ENCODE measurements around the gene AKT2. TPM values are rescaled to one million over a fixed set of nuclear protein-coding genes. Genes with fewer than 3 reads are reported as not detected.

The AKT2 gene
- polyA plus RNA-seq, 1 donor from 2014 or later, result 131 TPM

DNA sequence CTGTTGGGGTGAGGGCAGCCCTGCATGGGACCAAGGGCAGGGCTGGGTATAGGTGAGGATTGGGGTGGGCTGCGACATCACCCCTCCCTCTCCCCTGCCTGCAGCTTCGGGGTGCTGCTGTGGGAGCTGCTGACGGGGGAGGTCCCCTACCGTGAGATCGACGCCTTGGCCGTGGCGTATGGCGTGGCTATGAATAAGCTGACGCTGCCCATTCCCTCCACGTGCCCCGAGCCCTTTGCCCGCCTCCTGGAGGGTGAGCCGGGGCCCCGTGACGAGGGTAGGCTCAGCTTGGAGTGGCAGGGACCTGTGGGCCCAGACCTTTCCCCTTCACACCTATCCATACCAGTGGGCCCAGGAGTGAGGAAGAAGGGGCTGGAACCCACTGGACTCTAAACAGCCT lies 80.8 kb downstream of the AKT2 start:
- Histone ChIP-seq H4K20me1 (ENCODE audit: insufficient read depth) (no peaks in the 10 kb centered on the region), H3K4me2 (ENCODE audit: low read length) (no peak overlapping the region), H3K79me2 (replicated peaks; ENCODE audit: insufficient read depth, low read length) (no peaks in the 10 kb centered on the region), H2AFZ (ENCODE audit: low read depth, low read length) (no peak overlapping the region), H3F3A (ENCODE audit: insufficient read depth, low read length, poor library complexity, severe bottlenecking) (no peaks in the 10 kb centered on the region), H3K4me3 (ENCODE audit: low read length) (no peak overlapping the region), H3K9me3 (ENCODE audit: low read length) (no peaks in the 10 kb centered on the region), H3K27ac (ENCODE audit: low read length) (no peak overlapping the region), H3K9me2 (ENCODE audit: insufficient read depth, low read length) (no peaks in the 10 kb centered on the region), H3K27me3 (ENCODE audit: insufficient read depth, low read depth, low read length) (no peaks in the 10 kb centered on the region), H3K9ac (ENCODE audit: low read length) (no peak overlapping the region), H3K36me3 (ENCODE audit: insufficient read depth, low read length) (no peaks in the 10 kb centered on the region)
- no peak for TF ChIP-seq SMC3 (conservative IDR thresholded peaks at IDR 0.05; ENCODE audit: poor library complexity)
- TF ChIP-seq EZH2 (IDR thresholded peaks at IDR 0.05; ENCODE audit: borderline replicate concordance, insufficient read depth, low read length, poor library complexity, severe bottlenecking), result no peak
- TF ChIP-seq EP300 (conservative IDR thresholded peaks at IDR 0.05; ENCODE audit: poor library complexity, severe bottlenecking), result no peak
- TF ChIP-seq TAF1 (IDR thresholded peaks at IDR 0.05; ENCODE audit: low read depth), result no peak
- TF ChIP-seq MXI1 (conservative IDR thresholded peaks at IDR 0.05; ENCODE audit: poor library complexity, severe bottlenecking), result no peak
- TF ChIP-seq, protein P1, sequence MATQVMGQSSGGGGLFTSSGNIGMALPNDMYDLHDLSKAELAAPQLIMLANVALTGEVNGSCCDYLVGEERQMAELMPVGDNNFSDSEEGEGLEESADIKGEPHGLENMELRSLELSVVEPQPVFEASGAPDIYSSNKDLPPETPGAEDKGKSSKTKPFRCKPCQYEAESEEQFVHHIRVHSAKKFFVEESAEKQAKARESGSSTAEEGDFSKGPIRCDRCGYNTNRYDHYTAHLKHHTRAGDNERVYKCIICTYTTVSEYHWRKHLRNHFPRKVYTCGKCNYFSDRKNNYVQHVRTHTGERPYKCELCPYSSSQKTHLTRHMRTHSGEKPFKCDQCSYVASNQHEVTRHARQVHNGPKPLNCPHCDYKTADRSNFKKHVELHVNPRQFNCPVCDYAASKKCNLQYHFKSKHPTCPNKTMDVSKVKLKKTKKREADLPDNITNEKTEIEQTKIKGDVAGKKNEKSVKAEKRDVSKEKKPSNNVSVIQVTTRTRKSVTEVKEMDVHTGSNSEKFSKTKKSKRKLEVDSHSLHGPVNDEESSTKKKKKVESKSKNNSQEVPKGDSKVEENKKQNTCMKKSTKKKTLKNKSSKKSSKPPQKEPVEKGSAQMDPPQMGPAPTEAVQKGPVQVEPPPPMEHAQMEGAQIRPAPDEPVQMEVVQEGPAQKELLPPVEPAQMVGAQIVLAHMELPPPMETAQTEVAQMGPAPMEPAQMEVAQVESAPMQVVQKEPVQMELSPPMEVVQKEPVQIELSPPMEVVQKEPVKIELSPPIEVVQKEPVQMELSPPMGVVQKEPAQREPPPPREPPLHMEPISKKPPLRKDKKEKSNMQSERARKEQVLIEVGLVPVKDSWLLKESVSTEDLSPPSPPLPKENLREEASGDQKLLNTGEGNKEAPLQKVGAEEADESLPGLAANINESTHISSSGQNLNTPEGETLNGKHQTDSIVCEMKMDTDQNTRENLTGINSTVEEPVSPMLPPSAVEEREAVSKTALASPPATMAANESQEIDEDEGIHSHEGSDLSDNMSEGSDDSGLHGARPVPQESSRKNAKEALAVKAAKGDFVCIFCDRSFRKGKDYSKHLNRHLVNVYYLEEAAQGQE (IDR thresholded peaks at IDR 0.05; ENCODE audit: borderline replicate concordance), result no peak
- no peak for TF ChIP-seq POLR2AphosphoS5 (IDR thresholded peaks at IDR 0.05)
- TF ChIP-seq, protein P2, sequence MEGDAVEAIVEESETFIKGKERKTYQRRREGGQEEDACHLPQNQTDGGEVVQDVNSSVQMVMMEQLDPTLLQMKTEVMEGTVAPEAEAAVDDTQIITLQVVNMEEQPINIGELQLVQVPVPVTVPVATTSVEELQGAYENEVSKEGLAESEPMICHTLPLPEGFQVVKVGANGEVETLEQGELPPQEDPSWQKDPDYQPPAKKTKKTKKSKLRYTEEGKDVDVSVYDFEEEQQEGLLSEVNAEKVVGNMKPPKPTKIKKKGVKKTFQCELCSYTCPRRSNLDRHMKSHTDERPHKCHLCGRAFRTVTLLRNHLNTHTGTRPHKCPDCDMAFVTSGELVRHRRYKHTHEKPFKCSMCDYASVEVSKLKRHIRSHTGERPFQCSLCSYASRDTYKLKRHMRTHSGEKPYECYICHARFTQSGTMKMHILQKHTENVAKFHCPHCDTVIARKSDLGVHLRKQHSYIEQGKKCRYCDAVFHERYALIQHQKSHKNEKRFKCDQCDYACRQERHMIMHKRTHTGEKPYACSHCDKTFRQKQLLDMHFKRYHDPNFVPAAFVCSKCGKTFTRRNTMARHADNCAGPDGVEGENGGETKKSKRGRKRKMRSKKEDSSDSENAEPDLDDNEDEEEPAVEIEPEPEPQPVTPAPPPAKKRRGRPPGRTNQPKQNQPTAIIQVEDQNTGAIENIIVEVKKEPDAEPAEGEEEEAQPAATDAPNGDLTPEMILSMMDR (IDR thresholded peaks at IDR 0.05; ENCODE audit: poor library complexity, severe bottlenecking), result no peak
- no peak for TF ChIP-seq RAD21 (conservative IDR thresholded peaks at IDR 0.05)

DNA sequence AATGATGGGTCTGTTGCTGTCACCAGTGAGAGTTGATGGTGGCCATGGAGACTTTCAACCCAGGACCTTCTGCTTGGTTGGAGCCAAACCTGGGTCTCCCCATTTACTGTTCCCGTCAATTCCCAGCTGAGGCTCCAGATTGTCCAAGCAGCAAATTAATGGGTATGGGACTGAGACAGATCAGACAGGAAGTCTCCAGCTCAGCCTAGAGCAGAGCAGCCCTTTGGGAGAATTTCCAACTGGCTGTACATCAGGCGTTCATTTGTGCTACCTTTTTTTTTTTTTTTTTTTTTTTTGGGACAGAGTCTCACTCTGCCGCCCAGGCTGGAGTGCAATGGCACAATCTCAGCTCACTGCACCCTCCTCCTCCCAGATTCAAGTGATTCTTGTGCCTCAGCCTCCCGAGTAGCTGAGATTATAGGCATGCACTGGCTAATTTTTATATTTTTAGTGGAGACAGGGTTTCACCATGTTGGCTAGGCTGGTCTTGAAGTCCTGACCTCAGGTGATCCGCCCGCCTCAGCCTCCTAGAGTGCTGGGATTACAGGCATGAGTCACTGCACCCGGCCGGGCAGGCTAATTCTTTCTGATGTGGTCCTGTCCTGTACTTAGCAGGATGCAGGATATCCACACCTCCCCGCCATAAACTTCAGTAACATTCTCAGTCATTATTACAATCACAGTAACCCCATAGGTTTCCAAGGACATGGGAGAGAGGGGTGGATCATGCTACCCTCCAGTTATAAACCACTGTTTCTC lies 84.6 kb downstream of the AKT2 start:
- no peaks in the 10 kb centered on the region for H3K79me2 ChIP-seq (replicated peaks; ENCODE audit: insufficient read depth, low read length)
- H3K9ac ChIP-seq (ENCODE audit: low read length), result no peak overlapping the region
- H3K9me3 ChIP-seq (ENCODE audit: low read length), result no peaks in the 10 kb centered on the region
- no peak for TF ChIP-seq EP300 (conservative IDR thresholded peaks at IDR 0.05; ENCODE audit: poor library complexity, severe bottlenecking)
- TF ChIP-seq, protein P2 (IDR thresholded peaks at IDR 0.05; ENCODE audit: poor library complexity, severe bottlenecking), result no peak
- TF ChIP-seq EZH2 (IDR thresholded peaks at IDR 0.05; ENCODE audit: borderline replicate concordance, insufficient read depth, low read length, poor library complexity, severe bottlenecking), result no peak
- no peak for TF ChIP-seq POLR2AphosphoS5 (IDR thresholded peaks at IDR 0.05)
- TF ChIP-seq SMC3 (conservative IDR thresholded peaks at IDR 0.05; ENCODE audit: poor library complexity), result no peak
- no peak for TF ChIP-seq TAF1 (IDR thresholded peaks at IDR 0.05; ENCODE audit: low read depth)
- TF ChIP-seq, protein P1 (IDR thresholded peaks at IDR 0.05; ENCODE audit: borderline replicate concordance), result no peak
- no peak for TF ChIP-seq MXI1 (conservative IDR thresholded peaks at IDR 0.05; ENCODE audit: poor library complexity, severe bottlenecking)
- no peak for TF ChIP-seq RAD21 (conservative IDR thresholded peaks at IDR 0.05)
- no peaks in the 10 kb centered on the region for H3K9me2 ChIP-seq (ENCODE audit: insufficient read depth, low read length)
- H3K4me3 ChIP-seq (ENCODE audit: low read length), result no peak overlapping the region
- H3K36me3 ChIP-seq (ENCODE audit: insufficient read depth, low read length), result no peaks in the 10 kb centered on the region
- H2AFZ ChIP-seq (ENCODE audit: low read depth, low read length), result no peak overlapping the region
- no peaks in the 10 kb centered on the region for H4K20me1 ChIP-seq (ENCODE audit: insufficient read depth)
- no peaks in the 10 kb centered on the region for H3K27me3 ChIP-seq (ENCODE audit: insufficient read depth, low read depth, low read length)
- no peak overlapping the region for H3K27ac ChIP-seq (ENCODE audit: low read length)
- H3K4me2 ChIP-seq (ENCODE audit: low read length), result no peak overlapping the region
- H3F3A ChIP-seq (ENCODE audit: insufficient read depth, low read length, poor library complexity, severe bottlenecking), result no peaks in the 10 kb centered on the region

All from neural cell (in vitro differentiated cells).